ENCODE data around the gene LIFR. TPM values are rescaled to one million over a fixed set of nuclear protein-coding genes. Genes with fewer than 3 reads are reported as not detected.
A peak's percentile ranks its signal among the peaks of the same experiment; 100 is the strongest.

The LIFR gene
- total and polyA plus RNA-seq, 9 donors, result 32.3 to 64.2 (median 42.0) TPM

- no peaks in the 10 kb centered on the region for H3K36me3 ChIP-seq (ENCODE audit: control insufficient read depth, insufficient read depth, low read length)
- H3K27me3 ChIP-seq (ENCODE audit: control insufficient read depth, insufficient read depth, low read length), result no peaks in the 10 kb centered on the region
- peaks cover 24% of the 10 kb centered on the region for H3K4me1 ChIP-seq (ENCODE audit: control insufficient read depth, insufficient read depth, low read length)
- H3K27ac ChIP-seq (ENCODE audit: low read length), result no peak overlapping the region
- 80% methylated on average over 1 of the region's 7 CpGs for WGBS (ENCODE audit: insufficient coverage)
- H3K9me3 ChIP-seq (replicated peaks; ENCODE audit: control insufficient read depth, low read depth, low read length), result no peaks in the 10 kb centered on the region
- no peak for DNase-seq
- no peak overlapping the region for H3K4me3 ChIP-seq (ENCODE audit: low read length)
These were observed 121.3 kb downstream of the LIFR start for GRCh38 chr5:38434966-38435705.

GRCh38 chr5:38433160-38433861 is 123.1 kb downstream of the LIFR start:
- Histone ChIP-seq H3K27me3 (ENCODE audit: control insufficient read depth, insufficient read depth, low read length) (no peaks in the 10 kb centered on the region), H3K4me1 (ENCODE audit: control insufficient read depth, insufficient read depth, low read length) (peaks cover 24% of the 10 kb centered on the region), H3K36me3 (ENCODE audit: control insufficient read depth, insufficient read depth, low read length) (no peaks in the 10 kb centered on the region), H3K27ac (ENCODE audit: low read length) (peak overlapping the region; percentile 79), H3K4me3 (ENCODE audit: low read length) (no peak overlapping the region), H3K9me3 (replicated peaks; ENCODE audit: control insufficient read depth, low read depth, low read length) (no peaks in the 10 kb centered on the region)
- WGBS (ENCODE audit: insufficient coverage), result 2% methylated on average over 4 of the region's 6 CpGs
- DNase-seq, result peak; percentile 92

- H3K27me3 ChIP-seq (ENCODE audit: control insufficient read depth, insufficient read depth, low read length), result no peaks in the 10 kb centered on the region
- no CpG with 5 or more reads among the region's 1 CpG for WGBS (ENCODE audit: insufficient coverage)
- DNase-seq, result no peak
- peaks cover 24% of the 10 kb centered on the region for H3K4me1 ChIP-seq (ENCODE audit: control insufficient read depth, insufficient read depth, low read length)
- no peaks in the 10 kb centered on the region for H3K36me3 ChIP-seq (ENCODE audit: control insufficient read depth, insufficient read depth, low read length)
- no peak overlapping the region for H3K27ac ChIP-seq (ENCODE audit: low read length)
- H3K9me3 ChIP-seq (replicated peaks; ENCODE audit: control insufficient read depth, low read depth, low read length), result no peaks in the 10 kb centered on the region
- H3K4me3 ChIP-seq (ENCODE audit: low read length), result no peak overlapping the region
These were observed 125.1 kb downstream of the LIFR start for GRCh38 chr5:38431242-38431853.

- H3K9me3 ChIP-seq (replicated peaks; ENCODE audit: control insufficient read depth, low read depth, low read length), result no peaks in the 10 kb centered on the region
- no peak for DNase-seq
- H3K36me3 ChIP-seq (ENCODE audit: control insufficient read depth, insufficient read depth, low read length), result no peaks in the 10 kb centered on the region
- H3K4me3 ChIP-seq (ENCODE audit: low read length), result no peak overlapping the region
- no peak overlapping the region for H3K27ac ChIP-seq (ENCODE audit: low read length)
- no peaks in the 10 kb centered on the region for H3K27me3 ChIP-seq (ENCODE audit: control insufficient read depth, insufficient read depth, low read length)
- no peaks in the 10 kb centered on the region for H3K4me1 ChIP-seq (ENCODE audit: control insufficient read depth, insufficient read depth, low read length)
- 85% methylated on average over 6 of the region's 9 CpGs for WGBS (ENCODE audit: insufficient coverage)
These were observed 129.2 kb downstream of the LIFR start for GRCh38 chr5:38426986-38427950.

- DNase-seq, result no peak
- no CpG with 5 or more reads among the region's 1 CpG for WGBS (ENCODE audit: insufficient coverage)
- H3K27ac ChIP-seq (ENCODE audit: low read length), result no peak overlapping the region
- H3K36me3 ChIP-seq (ENCODE audit: control insufficient read depth, insufficient read depth, low read length), result no peaks in the 10 kb centered on the region
- H3K9me3 ChIP-seq (replicated peaks; ENCODE audit: control insufficient read depth, low read depth, low read length), result no peaks in the 10 kb centered on the region
- H3K4me3 ChIP-seq (ENCODE audit: low read length), result no peak overlapping the region
- H3K27me3 ChIP-seq (ENCODE audit: control insufficient read depth, insufficient read depth, low read length), result no peaks in the 10 kb centered on the region
- H3K4me1 ChIP-seq (ENCODE audit: control insufficient read depth, insufficient read depth, low read length), result no peaks in the 10 kb centered on the region
These were observed 130.0 kb downstream of the LIFR start for GRCh38 chr5:38426490-38426889.

Measured in muscle of leg (tissue), 11 donors.